ENCODE measurements around the gene ASXL3. TPM values are rescaled to one million over a fixed set of nuclear protein-coding genes. Genes with fewer than 3 reads are reported as not detected.
A peak's percentile ranks its signal among the peaks of the same experiment; 100 is the strongest.

The ASXL3 gene
- total RNA-seq, 2 donors from 2014 or later = 2.2 to 7.3 TPM

DNA sequence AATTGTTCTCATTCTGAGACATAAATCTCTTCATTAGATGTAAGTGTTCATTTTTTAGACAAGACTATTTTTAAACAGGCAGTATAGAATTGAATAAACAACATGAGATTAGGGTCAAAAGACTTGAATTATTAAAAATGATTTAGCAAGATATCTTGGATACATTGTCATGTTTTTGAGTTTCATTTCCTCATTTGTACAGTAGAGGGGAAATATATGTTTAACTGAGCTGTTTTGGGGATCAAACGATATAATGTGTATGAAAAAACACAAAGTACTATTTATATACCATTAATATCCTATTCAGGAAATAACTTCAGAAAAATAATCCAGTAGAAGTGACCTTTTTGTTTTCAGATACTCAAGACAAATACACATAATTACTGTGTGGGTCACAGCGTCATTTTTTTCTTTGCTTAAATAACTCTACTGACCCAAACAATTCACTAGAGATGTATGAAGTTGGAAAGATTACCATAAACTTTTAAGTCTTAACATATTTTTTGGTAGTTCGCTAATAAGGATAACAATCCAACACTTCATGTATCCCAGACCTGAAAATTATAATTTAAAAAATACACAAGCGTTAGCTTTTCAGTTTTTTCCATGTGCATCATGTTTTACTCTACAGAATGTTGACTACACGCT, 896 bp upstream of the ASXL3 start:
- ATAC-seq (ENCODE audit: insufficient number of reproducible peaks, low FRiP score, low read depth) = no peak
- DNase-seq (ENCODE audit: low spot score) = no peak

DNA sequence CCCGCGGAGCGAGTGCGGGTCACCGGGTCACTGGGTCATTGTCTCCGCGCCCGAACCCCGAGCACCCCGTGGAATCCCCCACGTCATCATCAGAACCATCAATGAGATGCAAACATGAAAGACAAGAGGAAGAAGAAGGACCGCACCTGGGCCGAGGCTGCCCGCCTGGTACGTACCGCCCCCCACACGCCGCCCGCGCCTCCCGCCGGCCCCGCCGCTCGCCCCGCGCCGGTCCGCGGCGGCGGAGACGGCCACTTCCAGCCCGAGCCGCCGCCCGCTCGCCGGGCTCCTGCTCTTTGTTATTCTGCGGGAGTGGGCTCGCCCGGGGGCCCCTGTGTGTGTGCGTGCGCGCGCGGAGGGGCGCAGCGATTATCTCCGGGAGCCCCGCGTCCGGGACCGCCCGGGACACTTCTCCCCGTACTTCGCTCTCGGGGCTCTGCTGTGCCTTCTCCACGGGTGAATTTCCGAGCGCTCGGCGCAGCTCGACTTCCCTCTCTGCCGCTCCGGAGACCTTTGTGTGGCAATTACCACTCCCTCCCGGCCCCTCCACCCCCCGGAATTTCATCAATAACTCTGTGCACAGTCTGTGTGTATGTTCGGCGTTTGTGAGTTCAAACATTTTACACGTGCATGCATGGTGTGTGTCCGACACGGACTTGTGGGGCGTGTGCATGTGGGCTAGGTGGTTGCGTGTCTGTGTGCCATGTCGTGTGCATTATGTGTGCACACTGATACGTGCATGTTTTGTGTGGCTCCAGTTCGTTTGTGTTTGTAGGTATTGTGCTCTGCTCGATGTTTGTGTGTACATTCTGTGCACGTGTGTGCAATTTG, 714 bp downstream of the ASXL3 start:
- TF ChIP-seq, protein P1, sequence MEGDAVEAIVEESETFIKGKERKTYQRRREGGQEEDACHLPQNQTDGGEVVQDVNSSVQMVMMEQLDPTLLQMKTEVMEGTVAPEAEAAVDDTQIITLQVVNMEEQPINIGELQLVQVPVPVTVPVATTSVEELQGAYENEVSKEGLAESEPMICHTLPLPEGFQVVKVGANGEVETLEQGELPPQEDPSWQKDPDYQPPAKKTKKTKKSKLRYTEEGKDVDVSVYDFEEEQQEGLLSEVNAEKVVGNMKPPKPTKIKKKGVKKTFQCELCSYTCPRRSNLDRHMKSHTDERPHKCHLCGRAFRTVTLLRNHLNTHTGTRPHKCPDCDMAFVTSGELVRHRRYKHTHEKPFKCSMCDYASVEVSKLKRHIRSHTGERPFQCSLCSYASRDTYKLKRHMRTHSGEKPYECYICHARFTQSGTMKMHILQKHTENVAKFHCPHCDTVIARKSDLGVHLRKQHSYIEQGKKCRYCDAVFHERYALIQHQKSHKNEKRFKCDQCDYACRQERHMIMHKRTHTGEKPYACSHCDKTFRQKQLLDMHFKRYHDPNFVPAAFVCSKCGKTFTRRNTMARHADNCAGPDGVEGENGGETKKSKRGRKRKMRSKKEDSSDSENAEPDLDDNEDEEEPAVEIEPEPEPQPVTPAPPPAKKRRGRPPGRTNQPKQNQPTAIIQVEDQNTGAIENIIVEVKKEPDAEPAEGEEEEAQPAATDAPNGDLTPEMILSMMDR (IDR thresholded peaks at IDR 0.05) = no peak
- Histone ChIP-seq H3K27ac (peak overlapping the region; percentile 75 to 84), H3K36me3 (no peaks in the 10 kb centered on the region), H3K4me3 (peak overlapping the region; percentile 78), H3K9me3 (no peaks in the 10 kb centered on the region), H3K4me1 (ENCODE audit: control insufficient read depth in 1 of 2, low read depth in 2 of 2) (peaks cover 7 to 27% of the 10 kb centered on the region in 2 donors), H3K27me3 (replicated peaks; ENCODE audit: insufficient read depth) (no peaks in the 10 kb centered on the region)
- no peak for DNase-seq (ENCODE audit: low spot score)
- ATAC-seq (ENCODE audit: insufficient number of reproducible peaks, low FRiP score, low read depth) = peak; percentile 9

More for the DNA sequence above, 896 bp upstream of the ASXL3 start:
- no peaks in the 10 kb centered on the region for H3K27me3 ChIP-seq (replicated peaks; ENCODE audit: insufficient read depth)
- TF ChIP-seq, protein P1 (IDR thresholded peaks at IDR 0.05) = no peak
- peaks cover 7 to 24% of the 10 kb centered on the region in 2 donors for H3K4me1 ChIP-seq (ENCODE audit: control insufficient read depth in 1 of 2, low read depth in 2 of 2)
- H3K4me3 ChIP-seq = peak overlapping the region; percentile 74
- no peaks in the 10 kb centered on the region for H3K9me3 ChIP-seq
- peak overlapping the region; percentile 77 to 95 for H3K27ac ChIP-seq
- H3K36me3 ChIP-seq = no peaks in the 10 kb centered on the region

DNA sequence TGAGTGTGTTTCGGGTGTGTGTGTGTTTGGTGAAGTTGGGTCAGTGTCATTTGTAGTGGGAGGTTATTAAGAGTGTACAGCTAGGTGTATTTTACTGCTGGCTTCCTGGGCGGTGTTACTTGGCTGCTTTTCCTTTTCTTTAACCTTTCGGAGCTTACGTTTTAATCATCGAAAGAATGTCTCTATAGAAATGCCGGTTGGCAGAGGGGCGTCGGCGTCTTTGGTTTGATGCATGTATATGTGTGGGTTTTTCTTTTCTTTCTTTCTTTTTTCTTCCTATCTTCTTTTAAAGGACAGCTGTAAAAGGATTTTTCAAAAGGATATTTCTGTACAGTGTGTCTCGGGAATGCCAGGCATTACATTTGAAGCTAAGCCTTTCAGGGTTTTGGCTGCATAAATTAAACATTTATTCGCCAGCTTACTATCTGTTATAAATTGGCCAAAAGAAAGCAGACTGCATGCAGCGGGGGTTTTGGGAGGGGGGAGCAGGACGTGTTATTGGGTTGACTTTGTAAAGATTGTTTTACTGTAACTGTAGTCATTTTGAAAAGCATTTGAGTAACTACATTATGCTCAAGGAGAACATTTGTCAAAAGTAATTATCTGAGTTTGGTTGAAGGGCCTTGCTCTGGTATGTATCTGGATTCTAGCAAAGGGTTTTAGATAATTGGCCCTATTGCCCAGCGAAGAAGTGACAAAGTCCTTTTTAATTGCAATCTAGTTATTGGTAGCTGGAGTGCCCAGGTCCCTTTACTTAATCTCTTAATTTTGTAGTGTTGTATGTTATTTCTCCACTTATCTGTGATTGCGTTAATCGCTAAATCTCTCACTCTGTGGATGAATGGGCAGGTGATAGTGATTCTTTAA, 1.6 kb downstream of the ASXL3 start:
- Histone ChIP-seq H3K27ac (peak overlapping the region; percentile 75 to 84), H3K9me3 (no peaks in the 10 kb centered on the region), H3K4me1 (ENCODE audit: control insufficient read depth in 1 of 2, low read depth in 2 of 2) (peaks cover 7 to 27% of the 10 kb centered on the region in 2 donors), H3K4me3 (peak overlapping the region; percentile 78), H3K36me3 (no peaks in the 10 kb centered on the region), H3K27me3 (replicated peaks; ENCODE audit: insufficient read depth) (no peaks in the 10 kb centered on the region)
- DNase-seq (ENCODE audit: low spot score) = no peak
- TF ChIP-seq, protein P1 (IDR thresholded peaks at IDR 0.05) = no peak
- no peak for ATAC-seq (ENCODE audit: insufficient number of reproducible peaks, low FRiP score, low read depth)

DNA sequence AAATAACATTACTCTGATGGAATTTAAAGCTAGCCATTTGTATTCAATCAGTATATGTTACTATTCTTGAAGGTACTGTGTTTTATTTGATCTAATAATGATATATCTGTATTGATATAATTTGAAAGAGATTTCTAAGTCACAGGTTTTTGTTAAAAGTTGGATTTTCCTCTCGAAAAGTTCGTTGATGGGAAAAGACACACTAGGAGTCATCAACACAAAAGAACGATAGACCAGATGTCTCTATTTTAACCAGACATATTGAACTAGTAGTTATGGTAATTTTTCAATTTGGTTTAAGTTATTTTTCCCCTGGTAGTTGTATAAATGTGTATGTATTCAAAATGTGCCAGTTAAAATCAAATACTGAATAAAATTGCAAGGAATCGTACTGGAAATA, 2.5 kb downstream of the ASXL3 start:
- TF ChIP-seq, protein P1 (IDR thresholded peaks at IDR 0.05) = no peak
- peaks cover 11 to 29% of the 10 kb centered on the region in 2 donors for H3K4me1 ChIP-seq (ENCODE audit: control insufficient read depth in 1 of 2, low read depth in 2 of 2)
- DNase-seq (ENCODE audit: low spot score) (no peak), ATAC-seq (ENCODE audit: insufficient number of reproducible peaks, low FRiP score, low read depth) (no peak)
- no peaks in the 10 kb centered on the region for H3K27me3 ChIP-seq (replicated peaks; ENCODE audit: insufficient read depth)
- H3K36me3 ChIP-seq = no peaks in the 10 kb centered on the region
- H3K4me3 ChIP-seq = no peak overlapping the region
- no peak overlapping the region for H3K27ac ChIP-seq
- no peaks in the 10 kb centered on the region for H3K9me3 ChIP-seq
